Skeletal muscle tissue (tissue), 4 donors: ENCODE data around the gene PITPNM3. TPM values are rescaled to one million over a fixed set of nuclear protein-coding genes. Genes with fewer than 3 reads are reported as not detected.

ENCODE experiments used
- H3K27ac ChIP-seq: one replicate; pipeline ENCODE4 v1.7.0; 2013; ENCODE audit warnings: mild to moderate bottlenecking, low read depth, low read length, inconsistent platforms
- H3K27me3 ChIP-seq, 3 donors: one replicate each; pipeline ENCODE4 v1.7.0; 2013; ENCODE audit warnings: low read length in 3 of 3; ENCODE audit not compliant: control insufficient read depth in 3 of 3, insufficient read depth in 3 of 3
- H3K36me3 ChIP-seq, 3 donors: one replicate each; pipeline ENCODE4 v1.7.0; 2013; ENCODE audit warnings: low read length in 3 of 3; ENCODE audit not compliant: control insufficient read depth in 3 of 3, insufficient read depth in 3 of 3
- H3K4me1 ChIP-seq, 3 donors: one replicate each; pipeline ENCODE4 v1.7.0; 2013; ENCODE audit warnings: low read length in 3 of 3, mild to moderate bottlenecking in 3 of 3; ENCODE audit not compliant: control insufficient read depth in 3 of 3, insufficient read depth in 3 of 3
- H3K4me3 ChIP-seq, 3 donors: one replicate each; pipeline ENCODE4 v1.7.0; 2013; ENCODE audit warnings: low read length in 3 of 3
- H3K9ac ChIP-seq, 3 donors: one replicate each; pipeline ENCODE4 v1.7.0; 2013; ENCODE audit warnings: low read length in 3 of 3, mild to moderate bottlenecking in 3 of 3, moderate library complexity in 2 of 3, low read depth in 1 of 3
- H3K9me3 ChIP-seq, 3 donors: one replicate each; pipeline ENCODE4 v1.7.0; 2013; ENCODE audit warnings: low read length in 3 of 3; ENCODE audit not compliant: control insufficient read depth in 3 of 3
- total RNA-seq: library from RNA; depleted of rRNA; stranded (reverse); fragments of >200 nt; gene quantifications from one replicate; pipeline ENCODE4 v1.2.3, GENCODE V29; 2014
- donor health status: Osteomylitis.

The PITPNM3 gene
- total RNA-seq, 1 donor from 2014 or later: 1.0 TPM

- H3K27ac ChIP-seq: no peak overlapping the region
- peaks cover 13 to 23% (median 14%) of the 10 kb centered on the region in 3 donors for H3K4me1 ChIP-seq
- H3K27me3 ChIP-seq: no peaks in the 10 kb centered on the region
- H3K9me3 ChIP-seq: peaks cover 0 to 2% (median 0%) of the 10 kb centered on the region in 3 donors
- no peaks in the 10 kb centered on the region for H3K36me3 ChIP-seq
- peak overlapping the region in 1 of 3 donors; percentile 25 for H3K9ac ChIP-seq
- no peak overlapping the region for H3K4me3 ChIP-seq
These were observed 84.6 kb downstream of the PITPNM3 start for GRCh38 chr17:6471531-6472465.

DNA sequence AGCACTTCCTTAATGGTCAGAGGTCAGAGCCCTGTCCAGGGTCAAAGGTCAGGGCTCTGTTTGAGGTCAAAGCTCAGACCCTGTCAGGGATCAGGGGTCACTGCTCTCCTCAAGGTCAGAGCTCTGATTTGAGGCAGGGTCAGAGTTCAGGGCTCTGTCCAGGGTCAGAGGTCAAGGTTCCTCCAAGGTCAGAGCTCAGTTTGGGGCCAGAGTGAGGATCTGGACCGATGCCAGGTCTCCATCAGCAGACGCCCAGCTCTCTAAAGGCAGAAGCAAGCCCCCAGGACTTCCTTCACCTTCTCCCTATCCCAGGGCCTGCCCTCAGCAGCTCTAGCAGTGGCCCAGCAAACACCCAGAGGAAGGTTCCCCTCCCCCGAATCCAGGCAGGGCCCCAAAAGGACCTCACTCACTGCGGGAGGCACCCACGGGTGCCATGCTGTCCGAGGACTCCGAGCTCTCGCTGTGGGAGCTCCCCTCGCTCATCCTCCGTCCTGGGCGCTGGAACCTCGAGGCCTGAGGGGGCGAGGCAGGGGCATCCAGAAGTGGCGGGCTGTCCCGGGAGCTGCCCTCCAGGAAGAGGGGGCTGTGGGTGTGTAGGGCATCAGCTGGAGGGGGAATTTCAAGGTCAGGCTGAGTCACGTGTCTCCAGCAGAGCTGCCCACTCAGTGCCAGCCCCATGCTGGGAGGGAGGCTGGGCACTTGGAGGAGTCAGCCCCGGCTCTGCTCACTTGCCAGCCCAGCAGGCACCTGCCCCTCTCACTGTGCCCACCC lies 85.4 kb downstream of the PITPNM3 start:
- Histone ChIP-seq H3K9me3 (peaks cover 0 to 2% (median 0%) of the 10 kb centered on the region in 3 donors), H3K4me1 (peaks cover 13 to 23% (median 14%) of the 10 kb centered on the region in 3 donors), H3K4me3 (no peak overlapping the region), H3K27ac (no peak overlapping the region), H3K36me3 (no peaks in the 10 kb centered on the region), H3K27me3 (no peaks in the 10 kb centered on the region), H3K9ac (no peak overlapping the region)

- Histone ChIP-seq H3K4me1 (peaks cover 13 to 23% (median 14%) of the 10 kb centered on the region in 3 donors), H3K36me3 (no peaks in the 10 kb centered on the region), H3K27ac (no peak overlapping the region), H3K4me3 (no peak overlapping the region), H3K9ac (no peak overlapping the region), H3K9me3 (peaks cover 0 to 2% (median 0%) of the 10 kb centered on the region in 3 donors), H3K27me3 (no peaks in the 10 kb centered on the region)
These were observed 86.1 kb downstream of the PITPNM3 start for GRCh38 chr17:6470146-6470718.

DNA sequence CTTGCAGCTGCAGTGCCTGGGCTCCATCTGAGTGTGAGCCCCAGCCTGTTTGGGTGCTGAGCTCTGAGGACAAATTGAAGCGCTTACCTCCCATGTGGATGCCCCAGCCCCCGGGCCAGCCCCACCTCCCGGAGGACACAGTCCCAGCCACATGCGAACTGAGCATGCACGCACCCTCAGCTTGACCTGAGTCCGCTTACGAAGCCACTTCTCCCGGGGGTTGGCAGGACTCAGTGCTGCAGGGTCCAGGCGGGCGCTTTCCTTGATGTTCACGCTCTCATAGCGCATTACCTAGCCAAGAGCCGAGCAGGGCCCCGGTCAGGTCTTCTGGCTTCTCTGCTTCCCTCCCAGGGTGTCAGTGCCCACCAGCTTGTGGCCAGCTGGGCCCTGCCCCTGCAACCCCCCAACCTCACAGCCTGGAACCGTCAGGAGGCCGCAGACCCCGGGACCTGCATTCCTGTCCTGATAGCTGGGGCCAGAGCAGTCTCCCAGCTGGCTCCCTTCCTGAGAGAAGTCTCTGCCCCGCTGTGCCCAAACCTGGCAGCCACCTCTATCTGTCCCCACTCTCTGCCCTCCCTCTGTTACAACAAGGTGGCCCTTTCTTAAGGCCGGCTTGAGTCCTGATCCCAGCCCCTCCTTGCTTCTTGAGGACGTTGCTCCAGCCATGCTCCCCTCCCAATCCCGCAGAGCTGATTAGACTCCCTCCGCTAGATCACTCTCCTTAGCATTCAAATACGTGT lies 88.1 kb downstream of the PITPNM3 start:
- Histone ChIP-seq H3K36me3 (no peaks in the 10 kb centered on the region), H3K4me1 (peaks cover 13 to 21% (median 14%) of the 10 kb centered on the region in 3 donors), H3K27ac (no peak overlapping the region), H3K27me3 (no peaks in the 10 kb centered on the region), H3K9me3 (peaks cover 0 to 2% (median 0%) of the 10 kb centered on the region in 3 donors), H3K9ac (no peak overlapping the region), H3K4me3 (no peak overlapping the region)

GRCh38 chr17:6467567-6467966 lies 88.8 kb downstream of the PITPNM3 start:
- Histone ChIP-seq H3K9ac (no peak overlapping the region), H3K27ac (no peak overlapping the region), H3K4me3 (no peak overlapping the region), H3K4me1 (peaks cover 9 to 16% (median 10%) of the 10 kb centered on the region in 3 donors), H3K9me3 (peaks cover 0 to 2% (median 0%) of the 10 kb centered on the region in 3 donors), H3K36me3 (no peaks in the 10 kb centered on the region), H3K27me3 (no peaks in the 10 kb centered on the region)

DNA sequence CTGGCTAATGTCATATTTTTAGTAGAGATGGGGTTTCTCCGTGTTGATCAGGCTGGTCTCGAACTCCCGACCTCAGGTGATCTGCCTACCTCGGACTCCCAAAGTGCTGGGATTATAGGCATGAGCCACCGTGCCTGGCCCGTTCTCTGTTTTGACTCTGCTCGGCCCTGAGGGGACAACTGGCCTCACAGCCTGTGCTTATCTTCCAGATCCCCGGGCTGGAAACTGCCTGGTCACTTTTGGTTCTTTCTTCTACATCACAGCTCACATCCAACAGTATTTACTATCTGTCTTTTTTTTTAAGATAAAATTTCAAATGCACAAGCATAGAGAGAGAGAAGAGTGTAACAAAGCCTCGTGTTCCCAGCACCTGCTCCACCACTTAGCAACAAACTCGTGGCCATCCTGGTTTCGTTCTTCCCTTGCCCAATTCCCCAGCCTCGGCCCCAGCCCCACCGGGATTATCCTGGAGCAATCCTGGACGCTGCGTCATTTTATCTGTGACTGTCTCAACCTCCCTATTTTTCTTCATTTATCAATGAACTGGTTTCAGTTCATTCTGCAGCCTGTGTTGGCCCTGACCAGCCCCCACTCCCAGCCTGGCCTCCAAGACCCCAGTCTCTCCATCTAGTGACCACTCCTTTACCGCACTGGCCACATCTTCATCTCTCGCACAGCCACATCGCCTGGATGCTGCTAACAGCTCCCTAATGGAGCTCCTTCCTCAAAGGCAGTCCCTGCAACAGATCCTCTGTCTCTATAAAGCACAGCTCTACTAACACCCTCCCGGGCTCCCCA lies 91.0 kb downstream of the PITPNM3 start:
- no peaks in the 10 kb centered on the region for H3K36me3 ChIP-seq
- H3K4me3 ChIP-seq: no peak overlapping the region
- H3K9ac ChIP-seq: no peak overlapping the region
- no peaks in the 10 kb centered on the region for H3K4me1 ChIP-seq
- H3K9me3 ChIP-seq: peaks cover 0 to 2% (median 0%) of the 10 kb centered on the region in 3 donors
- H3K27me3 ChIP-seq: peaks cover 0 to 5% (median 0%) of the 10 kb centered on the region in 3 donors
- no peak overlapping the region for H3K27ac ChIP-seq

- H3K27me3 ChIP-seq: peaks cover 0 to 5% (median 3%) of the 10 kb centered on the region in 3 donors
- H3K9ac ChIP-seq: no peak overlapping the region
- H3K9me3 ChIP-seq: peaks cover 0 to 2% (median 0%) of the 10 kb centered on the region in 3 donors
- H3K36me3 ChIP-seq: no peaks in the 10 kb centered on the region
- H3K4me1 ChIP-seq: no peaks in the 10 kb centered on the region
- no peak overlapping the region for H3K4me3 ChIP-seq
- no peak overlapping the region for H3K27ac ChIP-seq
These were observed 91.8 kb downstream of the PITPNM3 start for GRCh38 chr17:6464446-6465041.

GRCh38 chr17:6463616-6464445 lies 92.5 kb downstream of the PITPNM3 start:
- Histone ChIP-seq H3K27me3 (peaks cover 0 to 6% (median 5%) of the 10 kb centered on the region in 3 donors), H3K36me3 (no peaks in the 10 kb centered on the region), H3K4me3 (no peak overlapping the region), H3K4me1 (no peaks in the 10 kb centered on the region), H3K9ac (no peak overlapping the region), H3K9me3 (peaks cover 0 to 2% (median 0%) of the 10 kb centered on the region in 3 donors), H3K27ac (no peak overlapping the region)
